OCI-LY3 (cell line): ENCODE results near the gene NOTUM.
A peak's percentile ranks its signal among the peaks of the same experiment; 100 is the strongest.

Experiments used
- H2AFZ ChIP-seq: fragments of 200-600, 300-600 bp; shearing (Covaris generic); 2 replicates; pipeline ENCODE4 v1.6.0; 2014; ENCODE audit warnings: antibody characterized with exemption, low read depth, low read length
- H3K27ac ChIP-seq: fragments of 200-600, 300-600 bp; sonication (generic); 2 replicates; pipeline ENCODE4 v1.5.1; 2014; ENCODE audit warnings: mild to moderate bottlenecking, low read length, moderate library complexity, mixed read lengths
- H3K27me3 ChIP-seq: fragments of 200-600, 300-600 bp; sonication (generic); 2 replicates; pipeline ENCODE4 v1.6.1; 2014; ENCODE audit warnings: low read depth, low read length, mixed read lengths
- H3K36me3 ChIP-seq: fragments of 200-600, 300-600 bp; sonication (generic); replicated peaks from 2 replicates; pipeline ENCODE3; 2014; ENCODE audit warnings: low read depth, low read length, mixed read lengths
- H3K4me1 ChIP-seq: fragments of 300-600, 200-600 bp; sonication (generic); 2 replicates; pipeline ENCODE4 v1.6.1; 2014; ENCODE audit warnings: low read length, mixed read lengths
- H3K4me2 ChIP-seq: fragments of 200-600, 300-600 bp; sonication (generic); 2 replicates; pipeline ENCODE4 v1.6.1; 2014; ENCODE audit warnings: low read length, mixed read lengths
- H3K4me3 ChIP-seq: fragments of 300-600, 200-600 bp; sonication (generic); 2 replicates; pipeline ENCODE4 v1.5.1; 2014; ENCODE audit warnings: antibody characterized with exemption, mild to moderate bottlenecking, low read length, moderate library complexity
- H3K79me2 ChIP-seq: fragments of 300-600, 200-600 bp; shearing (Covaris generic); 2 replicates; pipeline ENCODE4 v1.6.1; 2014; ENCODE audit warnings: mild to moderate bottlenecking, low read length, mixed read lengths
- H3K9ac ChIP-seq: fragments of 300-600, 200-600 bp; shearing (Covaris generic); 2 replicates; pipeline ENCODE4 v1.6.0; 2014; ENCODE audit warnings: mild to moderate bottlenecking, low read length, moderate library complexity
- H3K9me3 ChIP-seq: fragments of 200-600, 300-600 bp; shearing (Covaris generic); 2 replicates; pipeline ENCODE4 v1.6.1; 2014; ENCODE audit warnings: low read length, mixed read lengths; ENCODE audit not compliant: insufficient read depth
- H4K20me1 ChIP-seq: fragments of 200-600, 300-600 bp; sonication (generic); 2 replicates; pipeline ENCODE4 v1.6.1; 2016; ENCODE audit warnings: low read length, mixed read lengths; ENCODE audit not compliant: insufficient read depth
- EZH2phosphoT487 ChIP-seq: fragments of 200-600 bp; shearing (Covaris generic); IDR thresholded peaks from 2 replicates; pipeline ENCODE4 v1.6.1; 2018; ENCODE audit warnings: antibody characterized with exemption, mixed run types, low read depth
- TF ChIP-seq, protein P1 (sequence below): fragments of 200-600, 300-600 bp; sonication (generic); IDR thresholded peaks from 2 replicates; pipeline ENCODE4 v1.5.1; 2014; ENCODE audit warnings: antibody characterized with exemption, low read length, low read depth

The NOTUM gene

DNA sequence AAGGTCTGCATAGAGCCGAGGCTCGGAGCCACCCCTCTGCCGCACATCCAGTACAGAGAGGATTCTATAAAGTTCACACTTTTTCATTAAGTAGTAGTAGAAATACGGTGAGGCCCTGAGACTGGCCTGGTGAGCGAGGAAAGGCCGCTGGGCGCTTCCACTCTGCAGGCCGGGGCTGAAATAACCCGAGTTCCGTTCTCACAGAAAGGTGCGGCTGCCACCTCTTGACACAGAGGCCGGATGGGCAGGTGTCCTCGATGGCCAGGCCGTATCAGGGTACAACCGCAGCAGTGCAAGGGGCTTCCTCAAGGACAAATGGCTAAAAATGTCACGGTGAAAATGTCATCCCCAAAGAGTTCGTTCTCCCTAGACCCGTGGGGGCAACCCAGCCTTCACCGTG lies 49.0 kb downstream of the NOTUM start:
- peak overlapping the region; percentile 56; the same call in 1 of the 2 replicates for H3K4me3 ChIP-seq
- peaks cover 34% of the 10 kb centered on the region for H3K36me3 ChIP-seq
- no peaks in the 10 kb centered on the region for H3K9me3 ChIP-seq
- H2AFZ ChIP-seq = no peak overlapping the region
- no peak overlapping the region for H3K27ac ChIP-seq
- H3K79me2 ChIP-seq = peaks cover 23% of the 10 kb centered on the region
- peaks cover 7% of the 10 kb centered on the region; the same call in 1 of the 2 replicates for H4K20me1 ChIP-seq
- TF ChIP-seq, protein P1, sequence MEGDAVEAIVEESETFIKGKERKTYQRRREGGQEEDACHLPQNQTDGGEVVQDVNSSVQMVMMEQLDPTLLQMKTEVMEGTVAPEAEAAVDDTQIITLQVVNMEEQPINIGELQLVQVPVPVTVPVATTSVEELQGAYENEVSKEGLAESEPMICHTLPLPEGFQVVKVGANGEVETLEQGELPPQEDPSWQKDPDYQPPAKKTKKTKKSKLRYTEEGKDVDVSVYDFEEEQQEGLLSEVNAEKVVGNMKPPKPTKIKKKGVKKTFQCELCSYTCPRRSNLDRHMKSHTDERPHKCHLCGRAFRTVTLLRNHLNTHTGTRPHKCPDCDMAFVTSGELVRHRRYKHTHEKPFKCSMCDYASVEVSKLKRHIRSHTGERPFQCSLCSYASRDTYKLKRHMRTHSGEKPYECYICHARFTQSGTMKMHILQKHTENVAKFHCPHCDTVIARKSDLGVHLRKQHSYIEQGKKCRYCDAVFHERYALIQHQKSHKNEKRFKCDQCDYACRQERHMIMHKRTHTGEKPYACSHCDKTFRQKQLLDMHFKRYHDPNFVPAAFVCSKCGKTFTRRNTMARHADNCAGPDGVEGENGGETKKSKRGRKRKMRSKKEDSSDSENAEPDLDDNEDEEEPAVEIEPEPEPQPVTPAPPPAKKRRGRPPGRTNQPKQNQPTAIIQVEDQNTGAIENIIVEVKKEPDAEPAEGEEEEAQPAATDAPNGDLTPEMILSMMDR = no peak
- no peak for TF ChIP-seq EZH2phosphoT487
- peak overlapping the region; percentile 42 for H3K4me2 ChIP-seq
- peaks cover 11% of the 10 kb centered on the region for H3K4me1 ChIP-seq
- H3K27me3 ChIP-seq = no peaks in the 10 kb centered on the region
- no peak overlapping the region for H3K9ac ChIP-seq

DNA sequence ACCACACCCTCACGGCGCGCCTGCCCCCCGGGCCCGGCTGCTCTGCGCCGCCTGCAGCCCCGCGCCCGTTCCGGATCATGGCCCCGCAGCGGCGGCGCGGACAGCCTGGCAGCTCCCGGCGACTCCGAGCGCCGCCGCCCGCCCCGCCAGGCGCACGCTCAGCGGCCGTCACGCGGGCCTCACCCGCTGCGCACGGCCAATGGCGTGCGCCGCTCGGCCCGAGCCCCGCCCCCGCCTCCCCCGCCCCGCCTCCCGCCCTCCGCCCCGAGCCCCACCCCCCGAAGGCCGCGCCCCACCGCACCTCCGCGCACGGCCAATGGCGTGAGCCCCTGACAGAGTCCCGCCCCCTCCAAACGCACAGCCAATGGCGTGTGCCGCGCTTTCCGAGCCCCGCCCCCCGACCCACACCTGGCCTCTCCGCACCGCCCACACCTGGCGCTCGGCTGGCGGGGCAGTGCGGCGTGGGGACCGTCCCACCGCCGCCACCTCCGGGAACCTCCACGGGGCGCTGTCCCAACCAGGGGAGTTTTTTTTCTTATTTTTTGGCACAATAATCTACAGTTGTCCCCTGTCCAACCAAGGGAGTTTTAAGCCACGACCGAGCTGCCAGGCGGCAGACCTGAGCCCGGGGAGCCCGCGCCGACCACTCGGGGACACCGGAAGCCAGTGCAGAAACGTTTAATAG lies 49.6 kb downstream of the NOTUM start, which contains the start of gene PCYT2:
PCYT2 (minus strand) TSS at position 123 of the 685 bp plus-strand sequence; CDS start at position 79, 44 bp downstream.
- H3K27ac ChIP-seq = no peak within 1 kb of the TSS
- H3K9ac ChIP-seq = peak within 1 kb of the TSS; percentile 76
- no peaks in the 10 kb centered on the region for H3K9me3 ChIP-seq
- peak within 1 kb of the TSS; percentile 91 for H3K4me2 ChIP-seq
- H3K4me1 ChIP-seq = peaks cover 7% of the 10 kb centered on the region
- TF ChIP-seq, protein P1 = no peak
- TF ChIP-seq EZH2phosphoT487 = no peak
- no peak within 1 kb of the TSS for H2AFZ ChIP-seq
- H4K20me1 ChIP-seq = 0 out of 2 replicates have a peak, but pooled peaks cover 4% of the 10 kb centered on the region
- peak within 1 kb of the TSS; percentile 96 for H3K4me3 ChIP-seq
- H3K27me3 ChIP-seq = no peaks in the 10 kb centered on the region
- H3K79me2 ChIP-seq = peaks cover 17% of the 10 kb centered on the region
- H3K36me3 ChIP-seq = peaks cover 34% of the 10 kb centered on the region

DNA sequence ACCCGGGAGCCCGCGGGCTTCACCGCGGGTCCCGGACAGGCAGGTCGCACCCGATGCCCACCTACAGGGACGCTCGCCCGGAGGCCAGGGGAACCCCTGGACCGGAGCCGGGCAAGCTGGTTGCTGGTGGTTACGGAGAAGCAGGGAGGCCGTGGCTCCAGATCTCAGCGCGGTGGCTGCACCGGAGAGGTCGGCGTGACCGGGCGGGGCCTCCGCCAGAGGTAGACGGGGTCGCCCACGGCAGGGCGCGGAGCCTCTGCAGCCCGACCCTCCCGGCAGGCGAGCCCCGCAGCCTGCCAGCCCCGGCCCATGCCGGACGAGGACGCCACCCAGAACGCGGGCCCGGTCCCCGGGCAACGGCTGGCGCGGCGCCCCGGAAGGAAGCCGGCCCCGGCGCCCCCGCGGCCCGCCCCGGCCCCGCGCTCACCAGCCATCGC lies 50.1 kb downstream of the NOTUM start:
- Histone ChIP-seq H2AFZ (no peak overlapping the region), H3K9me3 (no peaks in the 10 kb centered on the region), H3K36me3 (peaks cover 30% of the 10 kb centered on the region), H3K4me2 (peak overlapping the region; percentile 91), H3K27me3 (no peaks in the 10 kb centered on the region), H4K20me1 (0 out of 2 replicates have a peak, but pooled peaks cover 4% of the 10 kb centered on the region), H3K4me1 (peaks cover 7% of the 10 kb centered on the region), H3K27ac (no peak overlapping the region), H3K9ac (peak overlapping the region; percentile 76), H3K79me2 (peaks cover 12% of the 10 kb centered on the region; the same call in 1 of the 2 replicates), H3K4me3 (peak overlapping the region; percentile 96)
- TF ChIP-seq EZH2phosphoT487 = no peak
- TF ChIP-seq, protein P1 = no peak

DNA sequence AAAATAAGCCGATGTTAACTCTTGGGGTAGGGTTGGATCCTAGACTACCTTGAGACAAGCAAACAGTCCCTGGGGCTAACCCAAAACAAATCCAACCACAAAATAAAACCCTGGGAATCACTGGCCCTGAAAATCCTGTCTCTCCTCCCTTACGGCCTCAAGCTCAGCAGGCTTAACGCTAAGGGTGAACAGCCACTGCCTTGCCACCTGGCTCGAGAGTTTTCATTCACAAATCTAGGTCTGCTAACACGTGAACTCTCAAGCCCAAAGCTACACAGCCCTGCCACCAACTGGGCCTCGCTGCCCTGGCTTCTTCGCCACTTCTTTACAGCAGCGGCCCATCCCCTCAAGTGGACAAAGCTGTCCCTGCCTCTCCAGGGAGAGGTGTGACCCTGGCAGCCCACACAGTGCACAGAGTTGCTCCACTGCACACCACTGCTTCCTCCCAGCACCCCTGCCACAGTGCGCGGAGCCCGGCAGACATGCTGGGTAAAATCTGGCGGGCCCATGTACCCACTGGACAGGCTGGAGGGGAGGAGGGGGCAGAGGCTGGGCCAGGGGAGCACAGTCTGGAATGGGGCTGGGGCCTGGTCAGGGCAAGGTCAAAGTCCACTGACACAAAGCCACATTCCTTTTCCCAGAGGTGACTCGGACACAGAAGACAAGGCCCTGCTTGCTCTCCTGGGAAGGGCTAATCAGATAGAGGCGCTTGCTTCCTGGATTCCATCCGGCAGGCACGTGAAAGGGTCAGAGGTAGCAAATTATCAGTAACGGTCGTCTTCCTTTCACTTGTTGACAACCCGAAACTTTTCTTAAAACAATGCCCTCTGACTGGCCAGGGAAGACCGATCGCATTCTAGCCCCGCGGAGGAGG lies 50.8 kb downstream of the NOTUM start:
- no peaks in the 10 kb centered on the region for H3K9me3 ChIP-seq
- no peak for TF ChIP-seq EZH2phosphoT487
- TF ChIP-seq, protein P1 = no peak
- no peak overlapping the region for H3K27ac ChIP-seq
- peaks cover 29% of the 10 kb centered on the region for H3K36me3 ChIP-seq
- 0 out of 2 replicates have a peak, but pooled peaks cover 9% of the 10 kb centered on the region for H3K79me2 ChIP-seq
- H3K9ac ChIP-seq = peak overlapping the region; percentile 76
- H3K27me3 ChIP-seq = no peaks in the 10 kb centered on the region
- 0 out of 2 replicates have a peak, but pooled peaks cover 4% of the 10 kb centered on the region for H4K20me1 ChIP-seq
- H3K4me1 ChIP-seq = peaks cover 7% of the 10 kb centered on the region
- peak overlapping the region; percentile 96 for H3K4me3 ChIP-seq
- peak overlapping the region; percentile 91 for H3K4me2 ChIP-seq
- no peak overlapping the region for H2AFZ ChIP-seq
